ENCODE data around the gene FYB1.

The FYB1 gene

GRCh38 chr5:39119404-39120051 lies 99.8 kb downstream of the FYB1 start:
- DNase-seq (ENCODE audit: low read depth): no peak

GRCh38 chr5:39118638-39119037 lies 100.7 kb downstream of the FYB1 start:
- no peak for DNase-seq (ENCODE audit: low read depth)

GRCh38 chr5:39117401-39117800 lies 102.0 kb downstream of the FYB1 start:
- DNase-seq (ENCODE audit: low read depth): no peak

GRCh38 chr5:39116344-39117170 lies 102.8 kb downstream of the FYB1 start:
- no peak for DNase-seq (ENCODE audit: low read depth)

GRCh38 chr5:39115644-39116343 lies 103.6 kb downstream of the FYB1 start:
- DNase-seq (ENCODE audit: low read depth): no peak

GRCh38 chr5:39114155-39114554 lies 105.2 kb downstream of the FYB1 start:
- DNase-seq (ENCODE audit: low read depth): no peak

- DNase-seq (ENCODE audit: low read depth): no peak
Measured at GRCh38 chr5:39113354-39113953, 105.9 kb downstream of the FYB1 start.

- DNase-seq (ENCODE audit: low read depth): no peak
Measured at GRCh38 chr5:39109606-39110005, 109.8 kb downstream of the FYB1 start.

GRCh38 chr5:39108987-39109386 lies 110.4 kb downstream of the FYB1 start:
- no peak for DNase-seq (ENCODE audit: low read depth)

GRCh38 chr5:39107350-39107749 lies 112.0 kb downstream of the FYB1 start:
- no peak for DNase-seq (ENCODE audit: low read depth)

- DNase-seq (ENCODE audit: low read depth): no peak
Measured at GRCh38 chr5:39106322-39106721, 113.0 kb downstream of the FYB1 start.

GRCh38 chr5:39104221-39104620 lies 115.1 kb downstream of the FYB1 start:
- no peak for DNase-seq (ENCODE audit: low read depth)

GRCh38 chr5:39102684-39103155 lies 116.6 kb downstream of the FYB1 start:
- DNase-seq (ENCODE audit: low read depth): no peak

GRCh38 chr5:39100851-39101396 lies 118.4 kb downstream of the FYB1 start:
- DNase-seq (ENCODE audit: low read depth): no peak

- DNase-seq (ENCODE audit: low read depth): no peak
Measured at GRCh38 chr5:39100301-39100850, 119.0 kb downstream of the FYB1 start.

GRCh38 chr5:39099831-39100230 lies 119.5 kb downstream of the FYB1 start:
- no peak for DNase-seq (ENCODE audit: low read depth)

GRCh38 chr5:39093352-39093751 lies 126.0 kb downstream of the FYB1 start:
- DNase-seq (ENCODE audit: low read depth): no peak

- no peak for DNase-seq (ENCODE audit: low read depth)
Measured at GRCh38 chr5:39092581-39093351, 126.6 kb downstream of the FYB1 start.

- no peak for DNase-seq (ENCODE audit: low read depth)
Measured at GRCh38 chr5:39091940-39092580, 127.3 kb downstream of the FYB1 start.

GRCh38 chr5:39083968-39084367 lies 135.4 kb downstream of the FYB1 start:
- no peak for DNase-seq (ENCODE audit: low read depth)

GRCh38 chr5:39082995-39083394 lies 136.4 kb downstream of the FYB1 start:
- DNase-seq (ENCODE audit: low read depth): no peak

Data from stimulated activated CD8-positive, alpha-beta memory T cell treated with anti-CD3 and anti-CD28 coated beads, Interleukin-12 subunit alpha, Interleukin-12 subunit beta, amount 100 ng/mL, for 4 hours (primary cell).